Loucy (cell line): ENCODE measurements around the gene TET3.

Source experiments
- H2AFZ ChIP-seq: fragments of 200-600 bp; sonication (generic); 2 replicates; pipeline ENCODE4 v1.6.0; 2016; ENCODE audit warnings: antibody characterized with exemption, mild to moderate bottlenecking, low read length, moderate library complexity
- H3F3A ChIP-seq: fragments of 200-600 bp; 2 replicates; pipeline ENCODE4 v1.6.0; 2016; ENCODE audit warnings: antibody characterized with exemption, low read depth, mild to moderate bottlenecking
- H3K27me3 ChIP-seq: fragments of 200-600 bp; sonication (generic); 2 replicates; pipeline ENCODE4 v1.6.1; 2014; ENCODE audit warnings: low read length, mild to moderate bottlenecking; ENCODE audit not compliant: insufficient read depth, poor library complexity, severe bottlenecking
- H3K36me3 ChIP-seq: fragments of 200-600 bp; sonication (generic); 2 replicates; pipeline ENCODE4 v1.6.1; 2016; ENCODE audit warnings: low read length; ENCODE audit not compliant: insufficient read depth
- H3K4me1 ChIP-seq: fragments of 200-600 bp; sonication (generic); 2 replicates; pipeline ENCODE4 v1.5.1; 2014; ENCODE audit warnings: low read length, mild to moderate bottlenecking; ENCODE audit not compliant: insufficient read depth, poor library complexity, severe bottlenecking
- H3K4me2 ChIP-seq: fragments of 200-600 bp; sonication (generic); 2 replicates; pipeline ENCODE4 v1.6.0; 2014; ENCODE audit warnings: antibody characterized with exemption, low read length, low read depth, mild to moderate bottlenecking; ENCODE audit not compliant: poor library complexity, severe bottlenecking
- H3K4me3 ChIP-seq: fragments of 200-600 bp; sonication (generic); 2 replicates; pipeline ENCODE4 v1.5.1; 2014; ENCODE audit warnings: low read length, mild to moderate bottlenecking, mixed read lengths; ENCODE audit not compliant: poor library complexity, severe bottlenecking
- H3K79me2 ChIP-seq: fragments of 200-600 bp; sonication (generic); 2 replicates; pipeline ENCODE4 v1.6.1; 2014; ENCODE audit warnings: low read length; ENCODE audit not compliant: insufficient read depth
- H3K9ac ChIP-seq: fragments of 200-600 bp; sonication (generic); 2 replicates; pipeline ENCODE4 v1.6.0; 2014; ENCODE audit warnings: mild to moderate bottlenecking, low read depth, low read length, moderate library complexity; ENCODE audit not compliant: poor library complexity, severe bottlenecking
- H3K9me2 ChIP-seq: fragments of 200-600 bp; sonication (generic); replicated peaks from 2 replicates; pipeline ENCODE4 v1.6.1; 2016; ENCODE audit warnings: low read depth, low read length, mixed read lengths
- H3K9me3 ChIP-seq: fragments of 200-600 bp; sonication (generic); 2 replicates; pipeline ENCODE4 v1.6.1; 2014; ENCODE audit warnings: mild to moderate bottlenecking, antibody characterized with exemption, low read length, low read depth; ENCODE audit not compliant: insufficient read depth
- H4K20me1 ChIP-seq: fragments of 200-600 bp; sonication (generic); 2 replicates; pipeline ENCODE4 v1.6.0; 2014; ENCODE audit warnings: antibody characterized with exemption, low read length, mild to moderate bottlenecking; ENCODE audit not compliant: insufficient read depth, poor library complexity, severe bottlenecking
- CTCF ChIP-seq: fragments of 200-600 bp; sonication (generic); conservative IDR thresholded peaks from 2 replicates; pipeline ENCODE4 v1.5.1; 2014; ENCODE audit warnings: mild to moderate bottlenecking, antibody characterized with exemption, low read length
- EZH2phosphoT487 ChIP-seq: fragments of 200-600 bp; IDR thresholded peaks from 2 replicates; pipeline ENCODE4 v1.6.1; 2018; ENCODE audit warnings: antibody characterized with exemption, mild to moderate bottlenecking, moderate library complexity, borderline replicate concordance

The TET3 gene

GRCh38 chr2:74024216-74024615 is 39.5 kb downstream of the TET3 start:
- Histone ChIP-seq H3K79me2 (peaks cover 98% of the 10 kb centered on the region), H3K9me3 (no peaks in the 10 kb centered on the region), H3F3A (peaks cover 5% of the 10 kb centered on the region; the same call in 1 of the 2 replicates), H3K36me3 (peaks cover 7% of the 10 kb centered on the region; the same call in 1 of the 2 replicates), H3K4me3 (no peak overlapping the region), H3K4me2 (peak overlapping the region; percentile 13), H4K20me1 (peaks cover 74% of the 10 kb centered on the region), H2AFZ (no peak overlapping the region), H3K4me1 (peaks cover 68% of the 10 kb centered on the region), H3K9ac (peak overlapping the region; percentile 20), H3K27me3 (no peaks in the 10 kb centered on the region), H3K9me2 (no peaks in the 10 kb centered on the region)
- TF ChIP-seq CTCF (no peak), EZH2phosphoT487 (no peak)

- no peaks in the 10 kb centered on the region for H3K9me3 ChIP-seq
- H3F3A ChIP-seq = peaks cover 5% of the 10 kb centered on the region; the same call in 1 of the 2 replicates
- no peak overlapping the region for H3K4me3 ChIP-seq
- H3K4me1 ChIP-seq = peaks cover 79% of the 10 kb centered on the region
- H3K27me3 ChIP-seq = no peaks in the 10 kb centered on the region
- peaks cover 98% of the 10 kb centered on the region for H3K79me2 ChIP-seq
- H2AFZ ChIP-seq = no peak overlapping the region
- H3K36me3 ChIP-seq = 0 out of 2 replicates have a peak, but pooled peaks cover 7% of the 10 kb centered on the region
- H3K9me2 ChIP-seq = no peaks in the 10 kb centered on the region
- no peak for TF ChIP-seq EZH2phosphoT487
- no peak for TF ChIP-seq CTCF
- peaks cover 59% of the 10 kb centered on the region for H4K20me1 ChIP-seq
- H3K4me2 ChIP-seq = peak overlapping the region; percentile 34
- H3K9ac ChIP-seq = no peak overlapping the region
Measured at GRCh38 chr2:74025971-74026612, 41.4 kb downstream of the TET3 start.

- H3K9ac ChIP-seq = peak overlapping the region; percentile 19
- peaks cover 99% of the 10 kb centered on the region for H3K79me2 ChIP-seq
- H4K20me1 ChIP-seq = peaks cover 54% of the 10 kb centered on the region
- peaks cover 9% of the 10 kb centered on the region for H3F3A ChIP-seq
- H3K4me3 ChIP-seq = no peak overlapping the region
- H3K9me2 ChIP-seq = no peaks in the 10 kb centered on the region
- H3K4me1 ChIP-seq = peaks cover 79% of the 10 kb centered on the region
- no peak overlapping the region for H2AFZ ChIP-seq
- H3K9me3 ChIP-seq = no peaks in the 10 kb centered on the region
- H3K36me3 ChIP-seq = 0 out of 2 replicates have a peak, but pooled peaks cover 7% of the 10 kb centered on the region
- H3K27me3 ChIP-seq = no peaks in the 10 kb centered on the region
- peak overlapping the region; percentile 40 for H3K4me2 ChIP-seq
- TF ChIP-seq EZH2phosphoT487 = no peak
- no peak for TF ChIP-seq CTCF
Measured at GRCh38 chr2:74026687-74027241, 42.1 kb downstream of the TET3 start.
